Measurements from ENCODE around the gene NLRP14.
A peak's percentile ranks its signal among the peaks of the same experiment; 100 is the strongest.

Gene NLRP14

GRCh38 chr11:7057641-7058040 is 37.4 kb downstream of the NLRP14 start:
- DNase-seq (ENCODE audit: low read depth, low spot score): no peak

- DNase-seq (ENCODE audit: low read depth, low spot score): peak; percentile 38
Measured at GRCh38 chr11:7060868-7061267, 40.6 kb downstream of the NLRP14 start.

- DNase-seq (ENCODE audit: low read depth, low spot score): no peak
Measured at GRCh38 chr11:7062534-7062933, 42.3 kb downstream of the NLRP14 start.

GRCh38 chr11:7072401-7073028 is 52.2 kb downstream of the NLRP14 start:
- DNase-seq (ENCODE audit: low read depth, low spot score): no peak

GRCh38 chr11:7077101-7077500 is 56.8 kb downstream of the NLRP14 start:
- no peak for DNase-seq (ENCODE audit: low read depth, low spot score)

GRCh38 chr11:7079545-7080135 is 59.4 kb downstream of the NLRP14 start:
- DNase-seq (ENCODE audit: low read depth, low spot score): no peak

GRCh38 chr11:7080900-7081299 is 60.6 kb downstream of the NLRP14 start:
- no peak for DNase-seq (ENCODE audit: low read depth, low spot score)

GRCh38 chr11:7081441-7081840 is 61.2 kb downstream of the NLRP14 start:
- DNase-seq (ENCODE audit: low read depth, low spot score): no peak

GRCh38 chr11:7088921-7089320 is 68.6 kb downstream of the NLRP14 start, which contains the start of gene RBMXL2:
Gene RBMXL2, plus strand, starts transcription at chr11:7088998. Its CDS starts 123 bp downstream, at chr11:7089121.
- no peak for DNase-seq (ENCODE audit: low read depth, low spot score)

- DNase-seq (ENCODE audit: low read depth, low spot score): no peak
Measured at GRCh38 chr11:7089328-7090251, 69.3 kb downstream of the NLRP14 start.

- peak; percentile 64 for DNase-seq (ENCODE audit: low read depth, low spot score)
Measured at GRCh38 chr11:7098235-7098832, 78.1 kb downstream of the NLRP14 start.

- no peak for DNase-seq (ENCODE audit: low read depth, low spot score)
Measured at GRCh38 chr11:7115780-7116179, 95.5 kb downstream of the NLRP14 start.

GRCh38 chr11:7116370-7116769 is 96.1 kb downstream of the NLRP14 start:
- DNase-seq (ENCODE audit: low read depth, low spot score): no peak
